Upper lobe of left lung (tissue), 4 donors: Measurements from ENCODE around the gene MYH7B.

ENCODE experiments used
- POLR2A ChIP-seq, 4 donors: fragments of 450-650 bp; IDR thresholded peaks; one replicate each; pipeline ENCODE4 v1.5.1; 2016 to 2017; ENCODE audit warnings: antibody characterized with exemption in 4 of 4, mild to moderate bottlenecking in 2 of 4
- POLR2AphosphoS5 ChIP-seq, 2 donors: sonication (generic); formaldehyde crosslinking; IDR thresholded peaks; one replicate each; pipeline ENCODE4 v1.5.1; 2017; ENCODE audit warnings: antibody characterized with exemption in 2 of 2

- TF ChIP-seq POLR2AphosphoS5 (IDR thresholded peaks at IDR 0.05) = no peak
- TF ChIP-seq POLR2A (IDR thresholded peaks at IDR 0.05) = no peak
Observed at GRCh38 chr20:34998331-34998950, 42.8 kb downstream of the MYH7B start.
